Natural killer cell (primary cell): Measurements from ENCODE around the gene NUCB1. TPM values are rescaled to one million over a fixed set of nuclear protein-coding genes. Genes with fewer than 3 reads are reported as not detected.

Source experiments
- ATAC-seq, 3 donors: fragments of 150-1000 bp in 2 of 3; fragments of 200-7000 bp in 1 of 3; cut with Tn5 transposase; 1 replicate in 1 of 3; 2 replicates in 2 of 3; pipeline ENCODE4 v1.10.0; 2021; ENCODE audit warnings: mild to moderate bottlenecking in 2 of 3, moderate library complexity in 2 of 3
- DNase-seq, 2 donors: peaks; one replicate each; pipeline versions ENCODE4 v3.0.0 to v3.0.0-alpha.2; 2013 to 2021; ENCODE audit warnings: mixed read lengths in 1 of 2
- H3K27ac ChIP-seq: one replicate; pipeline ENCODE4 v1.5.1; 2013; ENCODE audit warnings: mild to moderate bottlenecking, low read length
- H3K27me3 ChIP-seq: one replicate; pipeline ENCODE4 v1.6.1; 2013; ENCODE audit warnings: low read length; ENCODE audit not compliant: control insufficient read depth, insufficient read depth
- H3K36me3 ChIP-seq: one replicate; pipeline ENCODE4 v1.6.1; 2013; ENCODE audit warnings: low read length; ENCODE audit not compliant: control insufficient read depth, insufficient read depth
- H3K4me1 ChIP-seq: one replicate; pipeline ENCODE4 v1.6.1; 2013; ENCODE audit warnings: low read length; ENCODE audit not compliant: control insufficient read depth, insufficient read depth
- H3K4me3 ChIP-seq: one replicate; pipeline ENCODE4 v1.5.1; 2013; ENCODE audit warnings: low read length
- H3K9me3 ChIP-seq: one replicate; pipeline ENCODE4 v1.6.1; 2013; ENCODE audit warnings: low read length; ENCODE audit not compliant: control insufficient read depth, insufficient read depth
- H3K27ac Mint-ChIP-seq, 2 donors: one replicate each; pipeline ENCODE4 v1.8.0; 2022; ENCODE audit warnings: mild to moderate bottlenecking in 2 of 2, mixed read lengths in 2 of 2, moderate library complexity in 1 of 2
- H3K27me3 Mint-ChIP-seq, 2 donors: one replicate each; pipeline ENCODE4 v1.8.0; 2022; ENCODE audit warnings: low read depth in 2 of 2, mixed read lengths in 2 of 2
- H3K36me3 Mint-ChIP-seq: one replicate; pipeline ENCODE4 v1.8.0; 2022; ENCODE audit warnings: mixed read lengths
- H3K4me1 Mint-ChIP-seq, 2 donors: one replicate each; pipeline ENCODE4 v1.8.0; 2022; ENCODE audit warnings: mixed read lengths in 2 of 2
- H3K4me3 Mint-ChIP-seq: one replicate; pipeline ENCODE4 v1.8.0; 2022; ENCODE audit warnings: mild to moderate bottlenecking, moderate library complexity, mixed read lengths
- H3K9me3 Mint-ChIP-seq, 2 donors: one replicate each; pipeline ENCODE4 v1.8.0; 2022; ENCODE audit warnings: mixed read lengths in 2 of 2
- WGBS: methylation state at CpG from one replicate; pipeline ENCODE4 v1.1.7; 2013; ENCODE audit warnings: missing lambda C conversion rate; ENCODE audit not compliant: insufficient coverage; 5-methylcytosine and 5-hydroxymethylcytosine counted together
- intact Hi-C: fragments of 100-400 bp; cut with micrococcal nuclease; formaldehyde crosslinking; loops from one replicate; pipeline ENCODE4 v1.14.2; 2022
- total RNA-seq, 4 donors: library from RNA; stranded (reverse); fragments of 120-200 nt in 1 of 4; gene quantifications; one replicate each; pipeline versions ENCODE4 v1.2.3 to v1.2.4, GENCODE V29; 2013 to 2022
- TF ChIP-seq, protein P1 (sequence below): fragments of 200-600 bp; IDR thresholded peaks from one replicate; pipeline ENCODE4 v1.8.0; 2022; ENCODE audit warnings: antibody characterized with exemption

Gene NUCB1
- total RNA-seq, 3 donors from 2014 or later (not counting 1 experiment from before 2014, with no cell fraction given) = 163 to 192 (median 171) TPM

DNA sequence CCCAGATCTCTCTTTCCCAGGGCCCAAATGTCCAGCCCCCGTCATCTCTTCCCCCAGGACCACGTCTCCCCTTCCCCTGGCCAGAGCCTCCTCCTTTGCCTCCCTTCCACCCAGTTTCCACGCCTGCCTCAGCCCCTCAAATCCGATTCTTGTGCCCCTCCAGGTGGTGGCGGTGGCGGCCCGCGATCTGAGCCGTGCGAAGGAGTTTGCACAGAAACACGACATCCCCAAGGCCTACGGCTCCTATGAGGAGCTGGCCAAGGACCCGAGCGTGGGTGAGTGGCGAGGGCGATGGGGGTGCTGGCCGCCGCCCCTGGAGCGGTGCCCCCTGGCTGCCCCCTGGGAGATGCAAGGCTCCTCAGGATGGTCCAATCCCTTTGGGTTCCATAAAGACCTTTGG lies 34.7 kb downstream of the NUCB1 start:
- no peaks in the 10 kb centered on the region for H3K9me3 ChIP-seq
- peaks cover 11% of the 10 kb centered on the region in 2 donors for H3K4me1 Mint-ChIP-seq
- no peaks in the 10 kb centered on the region for H3K36me3 Mint-ChIP-seq
- WGBS = 91% methylated on average over 19 of the region's 19 CpGs
- H3K4me3 ChIP-seq = no peak overlapping the region
- DNase-seq (no peak), ATAC-seq (no peak)
- peaks cover 0 to 6% of the 10 kb centered on the region in 2 donors for H3K27me3 Mint-ChIP-seq
- H3K36me3 ChIP-seq = no peaks in the 10 kb centered on the region
- no peaks in the 10 kb centered on the region for H3K27me3 ChIP-seq
- H3K4me3 Mint-ChIP-seq = peak overlapping the region; percentile 43
- H3K4me1 ChIP-seq = peaks cover 10% of the 10 kb centered on the region
- no peak overlapping the region for H3K27ac ChIP-seq
- H3K27ac Mint-ChIP-seq = no peak overlapping the region
- TF ChIP-seq, protein P1, sequence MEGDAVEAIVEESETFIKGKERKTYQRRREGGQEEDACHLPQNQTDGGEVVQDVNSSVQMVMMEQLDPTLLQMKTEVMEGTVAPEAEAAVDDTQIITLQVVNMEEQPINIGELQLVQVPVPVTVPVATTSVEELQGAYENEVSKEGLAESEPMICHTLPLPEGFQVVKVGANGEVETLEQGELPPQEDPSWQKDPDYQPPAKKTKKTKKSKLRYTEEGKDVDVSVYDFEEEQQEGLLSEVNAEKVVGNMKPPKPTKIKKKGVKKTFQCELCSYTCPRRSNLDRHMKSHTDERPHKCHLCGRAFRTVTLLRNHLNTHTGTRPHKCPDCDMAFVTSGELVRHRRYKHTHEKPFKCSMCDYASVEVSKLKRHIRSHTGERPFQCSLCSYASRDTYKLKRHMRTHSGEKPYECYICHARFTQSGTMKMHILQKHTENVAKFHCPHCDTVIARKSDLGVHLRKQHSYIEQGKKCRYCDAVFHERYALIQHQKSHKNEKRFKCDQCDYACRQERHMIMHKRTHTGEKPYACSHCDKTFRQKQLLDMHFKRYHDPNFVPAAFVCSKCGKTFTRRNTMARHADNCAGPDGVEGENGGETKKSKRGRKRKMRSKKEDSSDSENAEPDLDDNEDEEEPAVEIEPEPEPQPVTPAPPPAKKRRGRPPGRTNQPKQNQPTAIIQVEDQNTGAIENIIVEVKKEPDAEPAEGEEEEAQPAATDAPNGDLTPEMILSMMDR = no peak
- intact Hi-C loops = no loop called here
- H3K9me3 Mint-ChIP-seq = no peaks in the 10 kb centered on the region

- no peak overlapping the region for H3K27ac ChIP-seq
- H3K4me3 ChIP-seq = no peak overlapping the region
- H3K27me3 ChIP-seq = no peaks in the 10 kb centered on the region
- intact Hi-C loops = no loop called here
- no peaks in the 10 kb centered on the region for H3K36me3 ChIP-seq
- H3K9me3 ChIP-seq = no peaks in the 10 kb centered on the region
- Mint-ChIP-seq H3K9me3 (no peaks in the 10 kb centered on the region), H3K4me1 (peaks cover 11% of the 10 kb centered on the region in 2 donors), H3K27ac (no peak overlapping the region), H3K36me3 (no peaks in the 10 kb centered on the region), H3K27me3 (peaks cover 0 to 6% of the 10 kb centered on the region in 2 donors), H3K4me3 (no peak overlapping the region)
- no peak for ATAC-seq
- no peak for DNase-seq
- H3K4me1 ChIP-seq = peaks cover 10% of the 10 kb centered on the region
- 98% methylated on average over 25 of the region's 25 CpGs for WGBS
- TF ChIP-seq, protein P1 = no peak
Measured at GRCh38 chr19:48935864-48936263, 35.8 kb downstream of the NUCB1 start.

GRCh38 chr19:48938256-48938655 lies 38.1 kb downstream of the NUCB1 start:
- DNase-seq (no peak), ATAC-seq (no peak)
- Mint-ChIP-seq H3K36me3 (no peaks in the 10 kb centered on the region), H3K27ac (no peak overlapping the region), H3K27me3 (peaks cover 0 to 6% of the 10 kb centered on the region in 2 donors), H3K9me3 (no peaks in the 10 kb centered on the region), H3K4me3 (no peak overlapping the region), H3K4me1 (peaks cover 8% of the 10 kb centered on the region in 2 donors)
- no peaks in the 10 kb centered on the region for H3K36me3 ChIP-seq
- peaks cover 5% of the 10 kb centered on the region for H3K4me1 ChIP-seq
- TF ChIP-seq, protein P1 = no peak
- no peak overlapping the region for H3K4me3 ChIP-seq
- 95% methylated on average over 5 of the region's 7 CpGs for WGBS
- no peaks in the 10 kb centered on the region for H3K9me3 ChIP-seq
- intact Hi-C loops = no loop called here
- no peak overlapping the region for H3K27ac ChIP-seq
- no peaks in the 10 kb centered on the region for H3K27me3 ChIP-seq

DNA sequence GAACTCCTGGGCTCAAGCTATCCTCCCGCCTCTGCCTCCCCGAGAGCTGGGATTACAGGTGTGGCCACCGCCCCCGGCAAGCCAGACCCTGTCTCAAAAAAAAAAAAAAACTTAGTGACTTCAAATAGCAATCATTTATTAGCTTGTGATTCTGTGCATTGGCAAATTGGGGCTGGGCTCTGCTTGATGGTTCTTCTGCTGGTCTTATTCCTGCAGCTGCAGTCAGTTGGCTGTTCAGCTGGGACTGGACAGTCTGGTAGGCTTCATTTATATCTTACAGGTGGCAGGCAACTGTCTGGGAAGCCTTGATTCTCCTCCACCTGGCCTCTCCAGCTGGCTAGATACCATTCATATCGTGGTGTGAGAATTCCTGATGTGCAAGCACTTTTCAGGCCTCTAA lies 40.8 kb downstream of the NUCB1 start:
- Mint-ChIP-seq H3K36me3 (no peaks in the 10 kb centered on the region), H3K27ac (no peak overlapping the region), H3K4me1 (no peaks in the 10 kb centered on the region), H3K27me3 (peaks cover 0 to 3% of the 10 kb centered on the region in 2 donors), H3K9me3 (no peaks in the 10 kb centered on the region), H3K4me3 (no peak overlapping the region)
- Histone ChIP-seq H3K36me3 (no peaks in the 10 kb centered on the region), H3K27ac (no peak overlapping the region), H3K4me3 (no peak overlapping the region), H3K27me3 (no peaks in the 10 kb centered on the region), H3K4me1 (no peaks in the 10 kb centered on the region), H3K9me3 (no peaks in the 10 kb centered on the region)
- ATAC-seq = no peak
- TF ChIP-seq, protein P1 = no peak
- 100% methylated on average over 5 of the region's 5 CpGs for WGBS
- intact Hi-C loops = no loop called here
- DNase-seq = no peak
